ENCODE data around the gene CELSR1.

- TF ChIP-seq, protein P1, sequence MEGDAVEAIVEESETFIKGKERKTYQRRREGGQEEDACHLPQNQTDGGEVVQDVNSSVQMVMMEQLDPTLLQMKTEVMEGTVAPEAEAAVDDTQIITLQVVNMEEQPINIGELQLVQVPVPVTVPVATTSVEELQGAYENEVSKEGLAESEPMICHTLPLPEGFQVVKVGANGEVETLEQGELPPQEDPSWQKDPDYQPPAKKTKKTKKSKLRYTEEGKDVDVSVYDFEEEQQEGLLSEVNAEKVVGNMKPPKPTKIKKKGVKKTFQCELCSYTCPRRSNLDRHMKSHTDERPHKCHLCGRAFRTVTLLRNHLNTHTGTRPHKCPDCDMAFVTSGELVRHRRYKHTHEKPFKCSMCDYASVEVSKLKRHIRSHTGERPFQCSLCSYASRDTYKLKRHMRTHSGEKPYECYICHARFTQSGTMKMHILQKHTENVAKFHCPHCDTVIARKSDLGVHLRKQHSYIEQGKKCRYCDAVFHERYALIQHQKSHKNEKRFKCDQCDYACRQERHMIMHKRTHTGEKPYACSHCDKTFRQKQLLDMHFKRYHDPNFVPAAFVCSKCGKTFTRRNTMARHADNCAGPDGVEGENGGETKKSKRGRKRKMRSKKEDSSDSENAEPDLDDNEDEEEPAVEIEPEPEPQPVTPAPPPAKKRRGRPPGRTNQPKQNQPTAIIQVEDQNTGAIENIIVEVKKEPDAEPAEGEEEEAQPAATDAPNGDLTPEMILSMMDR (IDR thresholded peaks at IDR 0.05) = no peak
- TF ChIP-seq EZH2 (IDR thresholded peaks at IDR 0.05; ENCODE audit: borderline replicate concordance, insufficient read depth, low read depth, low read length, poor library complexity, severe bottlenecking) = no peak
Measured at GRCh38 chr22:46387748-46388147, 149.7 kb downstream of the CELSR1 start.
